ENCODE results near the gene HMCES. TPM values are rescaled to one million over a fixed set of nuclear protein-coding genes. Genes with fewer than 3 reads are reported as not detected.
"Not testable (repeated sequence)": the region's sequence is repeated elsewhere in the genome, so short reads cannot be mapped to it uniquely, and the experiment has no call there.

Gene HMCES
- total RNA-seq, 6 experiments from 2014 or later: 17.4 to 36.9 (median 20.1) TPM

- H3K4me3 ChIP-seq: no peak overlapping the region
- ATAC-seq (peak; percentile 38 to 71 (median 55)), DNase-seq (no peak)
- H3K27ac ChIP-seq: no peak overlapping the region
- H3K36me3 ChIP-seq: no peaks in the 10 kb centered on the region
- 58% methylated on average over 8 of the region's 8 CpGs for WGBS (ENCODE audit: insufficient coverage, low coverage, low lambda C conversion rate, missing lambda C conversion rate)
- no peaks in the 10 kb centered on the region for H3K27me3 ChIP-seq
- TF ChIP-seq, protein P1, sequence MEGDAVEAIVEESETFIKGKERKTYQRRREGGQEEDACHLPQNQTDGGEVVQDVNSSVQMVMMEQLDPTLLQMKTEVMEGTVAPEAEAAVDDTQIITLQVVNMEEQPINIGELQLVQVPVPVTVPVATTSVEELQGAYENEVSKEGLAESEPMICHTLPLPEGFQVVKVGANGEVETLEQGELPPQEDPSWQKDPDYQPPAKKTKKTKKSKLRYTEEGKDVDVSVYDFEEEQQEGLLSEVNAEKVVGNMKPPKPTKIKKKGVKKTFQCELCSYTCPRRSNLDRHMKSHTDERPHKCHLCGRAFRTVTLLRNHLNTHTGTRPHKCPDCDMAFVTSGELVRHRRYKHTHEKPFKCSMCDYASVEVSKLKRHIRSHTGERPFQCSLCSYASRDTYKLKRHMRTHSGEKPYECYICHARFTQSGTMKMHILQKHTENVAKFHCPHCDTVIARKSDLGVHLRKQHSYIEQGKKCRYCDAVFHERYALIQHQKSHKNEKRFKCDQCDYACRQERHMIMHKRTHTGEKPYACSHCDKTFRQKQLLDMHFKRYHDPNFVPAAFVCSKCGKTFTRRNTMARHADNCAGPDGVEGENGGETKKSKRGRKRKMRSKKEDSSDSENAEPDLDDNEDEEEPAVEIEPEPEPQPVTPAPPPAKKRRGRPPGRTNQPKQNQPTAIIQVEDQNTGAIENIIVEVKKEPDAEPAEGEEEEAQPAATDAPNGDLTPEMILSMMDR (IDR thresholded peaks at IDR 0.05): no peak
- no peak for TF ChIP-seq POLR2A (IDR thresholded peaks at IDR 0.05)
- no peaks in the 10 kb centered on the region for H3K4me1 ChIP-seq
- intact Hi-C loops (cut with DNase I): no loop called here
- H3K9me3 ChIP-seq: no peaks in the 10 kb centered on the region
Measured at GRCh38 chr3:129238945-129239705, 39.5 kb upstream of the HMCES start.

DNA sequence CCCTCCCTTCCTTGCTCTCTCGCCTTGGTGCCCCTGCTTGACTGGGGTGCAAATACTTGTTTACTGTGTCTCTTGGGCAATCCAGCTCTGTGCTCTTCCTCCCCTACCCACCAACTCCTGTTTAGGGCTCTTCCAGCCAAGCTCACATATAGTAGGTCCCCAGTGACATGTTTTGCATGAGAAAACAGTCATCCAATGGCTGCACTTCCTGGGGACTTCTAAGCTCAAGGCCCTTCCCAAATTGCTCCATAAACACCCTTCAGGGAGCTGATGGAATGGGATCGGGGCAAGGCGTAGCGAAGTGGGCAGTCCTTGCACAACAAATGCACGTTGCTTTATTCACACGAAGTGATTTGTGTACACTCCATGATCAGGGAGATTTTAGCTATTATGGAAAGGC is 38.7 kb upstream of the HMCES start:
- Histone ChIP-seq H3K9me3 (no peaks in the 10 kb centered on the region), H3K27me3 (no peaks in the 10 kb centered on the region), H3K4me1 (no peaks in the 10 kb centered on the region), H3K27ac (no peak overlapping the region), H3K4me3 (no peak overlapping the region), H3K36me3 (no peaks in the 10 kb centered on the region)
- WGBS (ENCODE audit: insufficient coverage, low coverage, low lambda C conversion rate, missing lambda C conversion rate): 72% methylated on average over 5 of the region's 6 CpGs
- TF ChIP-seq POLR2A (IDR thresholded peaks at IDR 0.05): no peak
- DNase-seq (no peak), ATAC-seq (no peak)
- intact Hi-C loops (cut with DNase I): no loop called here

DNA sequence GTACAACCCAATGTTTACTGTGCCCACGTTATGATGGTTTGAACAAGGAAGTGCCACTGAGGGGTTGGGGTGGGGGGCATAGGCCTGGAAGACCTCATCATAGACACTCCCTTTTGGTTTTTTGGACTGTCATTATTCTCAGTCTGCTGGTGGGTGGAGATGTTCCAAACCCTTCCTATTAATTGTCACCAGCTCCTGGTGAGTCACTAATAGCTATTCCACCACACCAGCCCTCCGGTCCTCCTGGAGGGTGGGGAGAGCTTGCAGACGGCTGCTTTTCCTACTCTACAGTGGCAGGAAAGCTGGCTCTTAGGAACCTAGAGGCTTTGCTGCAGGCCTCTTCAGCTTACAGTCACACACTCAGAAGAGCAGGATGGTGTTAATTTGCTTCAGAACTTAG is 38.2 kb upstream of the HMCES start:
- DNase-seq: no peak
- Histone ChIP-seq H3K4me3 (no peak overlapping the region), H3K4me1 (peaks cover 0 to 4% (median 2%) of the 10 kb centered on the region in 4 donors), H3K36me3 (no peaks in the 10 kb centered on the region), H3K27ac (no peak overlapping the region), H3K27me3 (no peaks in the 10 kb centered on the region), H3K9me3 (no peaks in the 10 kb centered on the region)
- intact Hi-C loops (cut with DNase I): no loop called here
- ATAC-seq: peak in 1 of 4 donors; percentile 10
- TF ChIP-seq, protein P1 (IDR thresholded peaks at IDR 0.05): no peak
- TF ChIP-seq POLR2A (IDR thresholded peaks at IDR 0.05): no peak
- WGBS (ENCODE audit: insufficient coverage, low coverage, low lambda C conversion rate, missing lambda C conversion rate): 25% methylated on average over 2 of the region's 3 CpGs

DNA sequence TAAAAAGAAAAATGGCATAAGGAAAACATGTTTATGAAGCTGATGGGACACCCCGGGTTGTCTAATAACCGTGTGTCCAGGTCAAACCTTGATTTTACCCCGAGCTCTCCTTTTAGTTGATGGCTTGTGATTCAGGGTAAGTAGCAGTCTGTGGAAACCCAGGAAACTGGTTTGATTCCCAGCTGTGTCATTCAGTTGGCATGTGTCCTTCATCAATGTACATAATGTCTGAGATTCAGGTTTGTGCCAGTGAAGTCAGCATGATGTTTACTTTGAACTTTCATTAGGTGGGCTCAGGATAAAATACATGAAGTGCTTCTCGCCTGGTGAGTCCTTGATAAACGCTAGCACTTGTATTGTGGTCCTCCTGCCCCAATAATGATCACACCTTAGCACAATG is 33.5 kb upstream of the HMCES start:
- Histone ChIP-seq H3K4me1 (peaks cover 0 to 17% (median 9%) of the 10 kb centered on the region in 4 donors), H3K4me3 (no peak overlapping the region), H3K36me3 (no peaks in the 10 kb centered on the region), H3K9me3 (no peaks in the 10 kb centered on the region), H3K27me3 (no peaks in the 10 kb centered on the region), H3K27ac (peak overlapping the region; percentile 27 to 63 (median 38))
- intact Hi-C loops (cut with DNase I): no loop called here
- ATAC-seq: peak in 1 of 4 donors; percentile 6
- WGBS (ENCODE audit: insufficient coverage, low coverage, low lambda C conversion rate, missing lambda C conversion rate): 50% methylated on average over 5 of the region's 5 CpGs
- no peak for DNase-seq
- no peak for TF ChIP-seq POLR2A (IDR thresholded peaks at IDR 0.05)
- TF ChIP-seq, protein P1 (IDR thresholded peaks at IDR 0.05): no peak

DNA sequence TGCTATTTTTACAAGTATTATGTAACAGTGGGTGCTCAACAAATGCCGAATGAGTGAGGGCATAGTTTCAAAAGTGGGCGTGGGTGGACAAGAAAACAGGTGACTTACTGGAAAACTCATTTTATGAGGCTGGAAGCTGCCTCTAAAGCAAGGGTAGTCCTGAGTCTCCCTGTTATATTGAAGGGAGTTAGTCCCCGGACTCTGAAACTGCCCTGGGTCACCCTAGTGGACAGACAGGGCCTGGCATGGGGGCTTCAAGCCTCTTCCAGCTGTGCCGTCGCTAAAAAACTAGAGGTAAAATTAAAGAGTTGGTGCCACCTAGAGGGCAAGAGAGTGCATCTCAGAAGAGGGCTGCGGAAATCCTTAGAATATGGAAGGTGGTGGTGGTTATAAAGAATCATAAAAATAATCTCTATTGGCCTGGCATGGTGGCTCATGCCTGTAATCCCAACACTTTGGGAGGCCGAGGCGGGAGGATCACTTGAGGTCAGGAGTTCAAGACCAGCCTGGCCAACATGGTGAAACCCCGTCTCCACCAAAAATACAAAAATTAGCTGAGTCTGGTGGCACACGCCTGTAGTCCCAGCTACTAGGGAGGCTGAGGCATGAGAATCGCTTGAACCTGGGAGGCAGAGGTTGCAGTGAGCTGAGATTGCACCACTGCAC is 32.9 kb upstream of the HMCES start:
- H3K4me3 ChIP-seq; H3K27me3 ChIP-seq; intact Hi-C loops (cut with DNase I); H3K36me3 ChIP-seq; H3K9me3 ChIP-seq: not testable (repeated sequence)
- peaks cover 0 to 23% (median 11%) of the 10 kb centered on the region in 4 donors for H3K4me1 ChIP-seq
- peak overlapping the region; percentile 27 to 63 (median 38) for H3K27ac ChIP-seq
- WGBS (ENCODE audit: insufficient coverage, low coverage, low lambda C conversion rate, missing lambda C conversion rate): 6% methylated on average over 10 of the region's 11 CpGs
- DNase-seq: peak; percentile 81 to 89 (median 83)
- peak; percentile 84 to 94 (median 88) for ATAC-seq
- peak; percentile 65 for TF ChIP-seq POLR2A (IDR thresholded peaks at IDR 0.05)
- TF ChIP-seq, protein P1 (IDR thresholded peaks at IDR 0.05): peak; percentile 88 to 99 (median 96)

All from right lobe of liver (tissue), 6 donors.